ENCODE measurements around the gene PLA2G4D. TPM values are rescaled to one million over a fixed set of nuclear protein-coding genes. Genes with fewer than 3 reads are reported as not detected.

The PLA2G4D gene
- total RNA-seq, 1 experiment from 2014 or later = 0.34 TPM

DNA sequence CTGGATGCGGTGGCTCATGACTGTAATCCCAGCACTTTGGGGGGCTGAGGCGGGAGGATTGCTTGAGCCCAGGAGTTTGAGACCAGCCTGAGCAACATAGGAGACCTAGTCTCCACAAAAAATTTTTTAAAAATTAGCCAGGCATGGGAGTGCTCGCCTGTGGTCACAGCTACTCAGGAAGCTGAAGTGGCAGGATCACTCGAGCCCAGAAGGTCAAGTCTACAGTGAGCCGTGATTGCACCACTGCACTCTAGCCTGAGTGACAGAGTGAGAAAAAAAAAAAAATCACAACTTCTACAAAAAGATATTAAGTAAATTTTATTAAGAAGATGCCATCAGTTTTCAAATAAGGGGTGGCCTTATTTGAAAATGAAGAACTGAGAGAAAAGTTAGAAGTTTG, 11.9 kb upstream of the PLA2G4D start:
- no peak for DNase-seq (ENCODE audit: low read depth, low spot score)
- no peak overlapping the region for H3K4me2 ChIP-seq (ENCODE audit: low read length)
- no peak overlapping the region for H3K27ac ChIP-seq (ENCODE audit: low read depth, low read length)
- H4K20me1 ChIP-seq (ENCODE audit: insufficient read depth) = no peaks in the 10 kb centered on the region
- no peaks in the 10 kb centered on the region for H3K9me2 ChIP-seq (ENCODE audit: insufficient read depth)
- no TSS peak for BruUV-seq (replicated peaks)
- no peak overlapping the region for H2AFZ ChIP-seq (ENCODE audit: low read depth, low read length, poor library complexity, severe bottlenecking)
- H3K4me3 ChIP-seq (replicated peaks in 1 of 2; ENCODE audit: low read depth in 1 of 2, low read length in 2 of 2) = no peak overlapping the region
- ATAC-seq = no peak
- peaks cover 0 to 5% of the 10 kb centered on the region in 2 experiments; a peak in 1 of 4 replicates for H3K4me1 ChIP-seq (ENCODE audit: control insufficient read depth in 1 of 2, insufficient read depth in 2 of 2, low read length in 2 of 2)
- no peaks in the 10 kb centered on the region for H3K27me3 ChIP-seq (ENCODE audit: insufficient read depth, low read length)
- no peak for TF ChIP-seq SP1 (IDR thresholded peaks at IDR 0.05; ENCODE audit: low read depth)
- no peak for TF ChIP-seq FOSL1 (IDR thresholded peaks at IDR 0.05; ENCODE audit: low read depth)
- TF ChIP-seq, protein P1, sequence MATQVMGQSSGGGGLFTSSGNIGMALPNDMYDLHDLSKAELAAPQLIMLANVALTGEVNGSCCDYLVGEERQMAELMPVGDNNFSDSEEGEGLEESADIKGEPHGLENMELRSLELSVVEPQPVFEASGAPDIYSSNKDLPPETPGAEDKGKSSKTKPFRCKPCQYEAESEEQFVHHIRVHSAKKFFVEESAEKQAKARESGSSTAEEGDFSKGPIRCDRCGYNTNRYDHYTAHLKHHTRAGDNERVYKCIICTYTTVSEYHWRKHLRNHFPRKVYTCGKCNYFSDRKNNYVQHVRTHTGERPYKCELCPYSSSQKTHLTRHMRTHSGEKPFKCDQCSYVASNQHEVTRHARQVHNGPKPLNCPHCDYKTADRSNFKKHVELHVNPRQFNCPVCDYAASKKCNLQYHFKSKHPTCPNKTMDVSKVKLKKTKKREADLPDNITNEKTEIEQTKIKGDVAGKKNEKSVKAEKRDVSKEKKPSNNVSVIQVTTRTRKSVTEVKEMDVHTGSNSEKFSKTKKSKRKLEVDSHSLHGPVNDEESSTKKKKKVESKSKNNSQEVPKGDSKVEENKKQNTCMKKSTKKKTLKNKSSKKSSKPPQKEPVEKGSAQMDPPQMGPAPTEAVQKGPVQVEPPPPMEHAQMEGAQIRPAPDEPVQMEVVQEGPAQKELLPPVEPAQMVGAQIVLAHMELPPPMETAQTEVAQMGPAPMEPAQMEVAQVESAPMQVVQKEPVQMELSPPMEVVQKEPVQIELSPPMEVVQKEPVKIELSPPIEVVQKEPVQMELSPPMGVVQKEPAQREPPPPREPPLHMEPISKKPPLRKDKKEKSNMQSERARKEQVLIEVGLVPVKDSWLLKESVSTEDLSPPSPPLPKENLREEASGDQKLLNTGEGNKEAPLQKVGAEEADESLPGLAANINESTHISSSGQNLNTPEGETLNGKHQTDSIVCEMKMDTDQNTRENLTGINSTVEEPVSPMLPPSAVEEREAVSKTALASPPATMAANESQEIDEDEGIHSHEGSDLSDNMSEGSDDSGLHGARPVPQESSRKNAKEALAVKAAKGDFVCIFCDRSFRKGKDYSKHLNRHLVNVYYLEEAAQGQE (IDR thresholded peaks at IDR 0.05; ENCODE audit: low read depth) = no peak
- no peak for TF ChIP-seq CEBPB (IDR thresholded peaks at IDR 0.05; ENCODE audit: low read depth)
- TF ChIP-seq, protein P2, sequence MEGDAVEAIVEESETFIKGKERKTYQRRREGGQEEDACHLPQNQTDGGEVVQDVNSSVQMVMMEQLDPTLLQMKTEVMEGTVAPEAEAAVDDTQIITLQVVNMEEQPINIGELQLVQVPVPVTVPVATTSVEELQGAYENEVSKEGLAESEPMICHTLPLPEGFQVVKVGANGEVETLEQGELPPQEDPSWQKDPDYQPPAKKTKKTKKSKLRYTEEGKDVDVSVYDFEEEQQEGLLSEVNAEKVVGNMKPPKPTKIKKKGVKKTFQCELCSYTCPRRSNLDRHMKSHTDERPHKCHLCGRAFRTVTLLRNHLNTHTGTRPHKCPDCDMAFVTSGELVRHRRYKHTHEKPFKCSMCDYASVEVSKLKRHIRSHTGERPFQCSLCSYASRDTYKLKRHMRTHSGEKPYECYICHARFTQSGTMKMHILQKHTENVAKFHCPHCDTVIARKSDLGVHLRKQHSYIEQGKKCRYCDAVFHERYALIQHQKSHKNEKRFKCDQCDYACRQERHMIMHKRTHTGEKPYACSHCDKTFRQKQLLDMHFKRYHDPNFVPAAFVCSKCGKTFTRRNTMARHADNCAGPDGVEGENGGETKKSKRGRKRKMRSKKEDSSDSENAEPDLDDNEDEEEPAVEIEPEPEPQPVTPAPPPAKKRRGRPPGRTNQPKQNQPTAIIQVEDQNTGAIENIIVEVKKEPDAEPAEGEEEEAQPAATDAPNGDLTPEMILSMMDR (IDR thresholded peaks at IDR 0.05 in 2 of 3, conservative IDR thresholded peaks at IDR 0.05 in 1 of 3; ENCODE audit: borderline replicate concordance in 1 of 3, insufficient read depth in 1 of 3, low read depth in 2 of 3, low read length in 2 of 3) = no peak
- TF ChIP-seq, protein P3, sequence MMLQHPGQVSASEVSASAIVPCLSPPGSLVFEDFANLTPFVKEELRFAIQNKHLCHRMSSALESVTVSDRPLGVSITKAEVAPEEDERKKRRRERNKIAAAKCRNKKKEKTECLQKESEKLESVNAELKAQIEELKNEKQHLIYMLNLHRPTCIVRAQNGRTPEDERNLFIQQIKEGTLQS (IDR thresholded peaks at IDR 0.05) = no peak
- TF ChIP-seq, protein P4, sequence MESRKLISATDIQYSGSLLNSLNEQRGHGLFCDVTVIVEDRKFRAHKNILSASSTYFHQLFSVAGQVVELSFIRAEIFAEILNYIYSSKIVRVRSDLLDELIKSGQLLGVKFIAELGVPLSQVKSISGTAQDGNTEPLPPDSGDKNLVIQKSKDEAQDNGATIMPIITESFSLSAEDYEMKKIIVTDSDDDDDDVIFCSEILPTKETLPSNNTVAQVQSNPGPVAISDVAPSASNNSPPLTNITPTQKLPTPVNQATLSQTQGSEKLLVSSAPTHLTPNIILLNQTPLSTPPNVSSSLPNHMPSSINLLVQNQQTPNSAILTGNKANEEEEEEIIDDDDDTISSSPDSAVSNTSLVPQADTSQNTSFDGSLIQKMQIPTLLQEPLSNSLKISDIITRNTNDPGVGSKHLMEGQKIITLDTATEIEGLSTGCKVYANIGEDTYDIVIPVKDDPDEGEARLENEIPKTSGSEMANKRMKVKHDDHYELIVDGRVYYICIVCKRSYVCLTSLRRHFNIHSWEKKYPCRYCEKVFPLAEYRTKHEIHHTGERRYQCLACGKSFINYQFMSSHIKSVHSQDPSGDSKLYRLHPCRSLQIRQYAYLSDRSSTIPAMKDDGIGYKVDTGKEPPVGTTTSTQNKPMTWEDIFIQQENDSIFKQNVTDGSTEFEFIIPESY (IDR thresholded peaks at IDR 0.05; ENCODE audit: extremely low read depth, insufficient replicate concordance, low read length) = no peak
- no peak for TF ChIP-seq TCF7L2 (IDR thresholded peaks at IDR 0.05; ENCODE audit: borderline replicate concordance, extremely low read depth, insufficient read depth, insufficient read length)
- no peak for TF ChIP-seq YY1 (IDR thresholded peaks at IDR 0.05; ENCODE audit: extremely low read depth, insufficient replicate concordance, low read depth, low read length)
- no peak for TF ChIP-seq CBX3 (IDR thresholded peaks at IDR 0.05; ENCODE audit: low read depth)
- no peak for TF ChIP-seq EZH2phosphoT487 (IDR thresholded peaks at IDR 0.05; ENCODE audit: borderline replicate concordance)
- no peak for TF ChIP-seq EGR1 (IDR thresholded peaks at IDR 0.05; ENCODE audit: low read depth)
- no peak for TF ChIP-seq JUND (IDR thresholded peaks at IDR 0.05)
- TF ChIP-seq ELF1 (IDR thresholded peaks at IDR 0.05; ENCODE audit: borderline replicate concordance, low read depth) = no peak
- no peak for TF ChIP-seq SRF (IDR thresholded peaks at IDR 0.05; ENCODE audit: low read depth)
- TF ChIP-seq SIN3A (IDR thresholded peaks at IDR 0.05; ENCODE audit: low read depth) = no peak
- TF ChIP-seq, protein P5, sequence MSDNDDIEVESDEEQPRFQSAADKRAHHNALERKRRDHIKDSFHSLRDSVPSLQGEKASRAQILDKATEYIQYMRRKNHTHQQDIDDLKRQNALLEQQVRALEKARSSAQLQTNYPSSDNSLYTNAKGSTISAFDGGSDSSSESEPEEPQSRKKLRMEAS (IDR thresholded peaks at IDR 0.05) = no peak
- TF ChIP-seq ZFX (IDR thresholded peaks at IDR 0.05) = no peak
- TF ChIP-seq POLR2A (IDR thresholded peaks at IDR 0.05; ENCODE audit: borderline replicate concordance, extremely low read depth, insufficient read depth, insufficient read length) = no peak
- no peak for TF ChIP-seq POLR2AphosphoS5 (IDR thresholded peaks at IDR 0.05; ENCODE audit: low read depth, low read length)
- H3K79me2 ChIP-seq (ENCODE audit: insufficient read depth, low read length) = no peaks in the 10 kb centered on the region
- H3K9me3 ChIP-seq (ENCODE audit: control insufficient read depth in 1 of 2, insufficient read depth in 1 of 2, low read depth in 1 of 2, low read length in 2 of 2) = no peaks in the 10 kb centered on the region; a peak in 1 of 4 replicates
- ChIA-PET CTCF (no interaction called here), RAD21 (ENCODE audit: low non-redundant PET in 1 of 2, low total read pairs in 2 of 2, uncharacterized antibody in 2 of 2, unreplicated experiment in 2 of 2) (no interaction called here), POLR2A (no interaction called here)
- intact Hi-C loops (cut with micrococcal nuclease) = no loop called here
- no peaks in the 10 kb centered on the region for H3K36me3 ChIP-seq (ENCODE audit: control insufficient read depth in 1 of 2, insufficient read depth in 2 of 2, low read length in 2 of 2)
- no peak overlapping the region for H3K9ac ChIP-seq (ENCODE audit: low read length)
